ENCODE results near the gene UBL4B. TPM values are rescaled to one million over a fixed set of nuclear protein-coding genes. Genes with fewer than 3 reads are reported as not detected.

The UBL4B gene
- total and polyA plus RNA-seq, 9 donors, result 0.31 TPM; not detected in 8

DNA sequence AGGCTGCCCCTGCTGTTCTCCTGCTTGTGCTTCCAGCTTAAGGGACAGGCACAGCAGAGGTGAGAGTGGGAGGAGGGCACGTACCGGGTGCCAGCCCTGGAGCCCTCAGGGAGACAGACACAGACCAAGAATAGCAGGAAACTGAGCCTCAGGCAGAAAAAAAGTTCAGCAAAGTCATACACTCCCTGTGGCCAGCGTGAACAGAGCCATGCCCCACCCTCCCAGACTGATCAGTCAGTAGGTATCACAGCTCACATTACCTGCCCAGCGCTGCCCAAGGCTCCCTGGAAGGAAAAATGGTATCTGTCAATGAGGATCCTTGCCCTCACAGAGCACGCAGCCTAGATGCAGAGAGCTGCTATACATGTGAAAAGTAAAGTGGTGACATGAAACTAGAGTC lies 1.3 kb downstream of the UBL4B start:
- no peak overlapping the region for H3K4me3 ChIP-seq
- DNase-seq, result no peak
- no peak for TF ChIP-seq EP300 (IDR thresholded peaks at IDR 0.05)
- TF ChIP-seq POLR2A (IDR thresholded peaks at IDR 0.05), result no peak
- TF ChIP-seq, protein P1, sequence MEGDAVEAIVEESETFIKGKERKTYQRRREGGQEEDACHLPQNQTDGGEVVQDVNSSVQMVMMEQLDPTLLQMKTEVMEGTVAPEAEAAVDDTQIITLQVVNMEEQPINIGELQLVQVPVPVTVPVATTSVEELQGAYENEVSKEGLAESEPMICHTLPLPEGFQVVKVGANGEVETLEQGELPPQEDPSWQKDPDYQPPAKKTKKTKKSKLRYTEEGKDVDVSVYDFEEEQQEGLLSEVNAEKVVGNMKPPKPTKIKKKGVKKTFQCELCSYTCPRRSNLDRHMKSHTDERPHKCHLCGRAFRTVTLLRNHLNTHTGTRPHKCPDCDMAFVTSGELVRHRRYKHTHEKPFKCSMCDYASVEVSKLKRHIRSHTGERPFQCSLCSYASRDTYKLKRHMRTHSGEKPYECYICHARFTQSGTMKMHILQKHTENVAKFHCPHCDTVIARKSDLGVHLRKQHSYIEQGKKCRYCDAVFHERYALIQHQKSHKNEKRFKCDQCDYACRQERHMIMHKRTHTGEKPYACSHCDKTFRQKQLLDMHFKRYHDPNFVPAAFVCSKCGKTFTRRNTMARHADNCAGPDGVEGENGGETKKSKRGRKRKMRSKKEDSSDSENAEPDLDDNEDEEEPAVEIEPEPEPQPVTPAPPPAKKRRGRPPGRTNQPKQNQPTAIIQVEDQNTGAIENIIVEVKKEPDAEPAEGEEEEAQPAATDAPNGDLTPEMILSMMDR (IDR thresholded peaks at IDR 0.05), result no peak
- H3K27ac ChIP-seq, result no peak overlapping the region
- WGBS, 3 donors, result 80 to 84% (median 82%) methylated on average over 5 of the region's 5 CpGs
- H3K9me3 ChIP-seq, result no peaks in the 10 kb centered on the region
- no peaks in the 10 kb centered on the region for H3K36me3 ChIP-seq
- H3K27me3 ChIP-seq, result no peaks in the 10 kb centered on the region
- no peaks in the 10 kb centered on the region for H3K4me1 ChIP-seq (ENCODE audit: insufficient read depth)
- intact Hi-C loops (cut with DNase I), result no loop called here

DNA sequence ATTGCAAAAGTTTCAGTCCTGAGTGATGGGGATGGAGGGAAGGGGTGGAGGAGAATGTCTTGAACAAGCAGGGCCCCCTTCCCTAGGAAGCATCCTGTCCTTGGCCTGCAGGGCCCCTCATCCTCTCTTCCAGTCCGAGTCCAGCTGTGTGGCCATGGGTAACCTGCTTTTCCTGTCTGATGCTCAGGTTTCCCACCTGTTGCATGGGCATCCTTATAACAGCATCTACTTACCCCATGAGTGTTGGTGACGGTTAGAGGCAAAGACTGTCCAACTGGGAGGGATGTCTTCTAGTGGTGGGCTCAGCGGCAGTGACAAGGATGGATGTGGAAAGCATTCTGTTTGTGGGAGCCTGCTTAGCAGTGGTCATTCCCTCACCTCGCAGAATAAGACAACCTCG lies 1.9 kb downstream of the UBL4B start:
- intact Hi-C loops (cut with DNase I), result no loop called here
- Histone ChIP-seq H3K27ac (no peak overlapping the region), H3K27me3 (no peaks in the 10 kb centered on the region), H3K36me3 (no peaks in the 10 kb centered on the region), H3K4me3 (no peak overlapping the region), H3K4me1 (ENCODE audit: insufficient read depth) (no peaks in the 10 kb centered on the region), H3K9me3 (no peaks in the 10 kb centered on the region)
- TF ChIP-seq POLR2A (IDR thresholded peaks at IDR 0.05) (no peak), EP300 (IDR thresholded peaks at IDR 0.05) (no peak)
- TF ChIP-seq, protein P1 (IDR thresholded peaks at IDR 0.05), result no peak
- 81 to 87% (median 81%) methylated on average over 5 of the region's 5 CpGs for WGBS, 3 donors
- DNase-seq, result no peak

DNA sequence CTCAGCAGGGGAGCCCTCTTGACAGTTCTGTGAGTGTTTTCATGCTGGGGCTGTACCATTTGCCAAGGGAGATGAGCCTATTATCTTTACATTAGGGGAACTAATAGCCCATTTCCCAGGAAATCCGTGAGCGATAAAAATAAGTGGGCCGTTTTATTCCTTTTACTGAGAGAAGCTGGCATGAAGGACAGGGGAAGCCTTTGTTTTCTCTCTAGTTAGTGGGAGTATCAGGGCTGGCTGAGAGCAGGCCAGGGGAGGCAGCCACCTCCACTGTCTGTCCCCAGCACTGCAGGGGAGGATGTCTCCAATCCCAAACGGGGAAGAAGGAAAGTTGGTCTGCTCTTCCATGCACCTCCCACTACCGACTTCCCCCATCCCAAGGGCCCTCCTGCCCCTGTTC lies 2.5 kb downstream of the UBL4B start:
- no peak overlapping the region for H3K27ac ChIP-seq
- no peaks in the 10 kb centered on the region for H3K27me3 ChIP-seq
- no peak for DNase-seq
- no peak overlapping the region for H3K4me3 ChIP-seq
- TF ChIP-seq, protein P1 (IDR thresholded peaks at IDR 0.05), result no peak
- no peak for TF ChIP-seq EP300 (IDR thresholded peaks at IDR 0.05)
- no peak for TF ChIP-seq POLR2A (IDR thresholded peaks at IDR 0.05)
- H3K9me3 ChIP-seq, result no peaks in the 10 kb centered on the region
- intact Hi-C loops (cut with DNase I), result no loop called here
- 23 to 32% (median 29%) methylated on average over 5 of the region's 5 CpGs for WGBS, 3 donors
- no peaks in the 10 kb centered on the region for H3K36me3 ChIP-seq
- H3K4me1 ChIP-seq (ENCODE audit: insufficient read depth), result no peaks in the 10 kb centered on the region

DNA sequence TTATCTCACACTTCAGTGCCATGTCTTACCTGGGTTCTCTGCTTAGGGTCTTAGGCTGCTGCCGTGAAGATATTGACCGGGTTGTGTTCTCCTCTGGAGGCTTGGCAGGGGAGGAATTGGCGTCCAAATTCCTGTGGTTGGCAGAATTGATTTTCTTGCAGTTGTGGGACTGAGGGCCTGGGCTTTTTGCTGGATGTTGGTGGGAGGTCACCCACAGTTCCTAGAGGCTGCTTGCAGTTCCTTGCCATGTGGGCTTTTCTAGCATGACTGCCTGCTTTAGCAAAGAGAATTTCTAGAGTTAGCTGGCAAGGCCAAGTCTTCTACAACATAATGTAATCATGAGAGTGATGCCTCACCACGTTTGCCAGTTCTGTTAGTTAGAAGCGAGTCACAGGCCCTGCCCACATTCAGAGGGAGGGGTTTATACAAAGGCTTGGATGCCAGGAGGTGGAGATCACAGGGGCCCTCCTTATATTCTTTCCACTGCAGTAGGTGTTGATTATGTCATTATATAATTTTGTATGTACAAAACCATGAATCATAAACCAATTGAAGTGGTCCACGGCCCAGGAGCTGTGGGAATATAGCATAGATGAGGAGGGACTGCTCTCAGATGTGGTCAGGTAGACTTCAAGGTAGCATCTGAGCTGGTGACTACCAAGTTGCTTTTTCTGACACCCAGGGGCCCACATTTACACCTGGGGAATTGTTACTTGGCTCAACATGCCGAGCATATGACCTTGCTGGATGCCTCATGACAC lies 6.6 kb downstream of the UBL4B start:
- DNase-seq, result no peak
- H3K36me3 ChIP-seq, result no peaks in the 10 kb centered on the region
- intact Hi-C loops (cut with DNase I), result no loop called here
- no peaks in the 10 kb centered on the region for H3K27me3 ChIP-seq
- H3K27ac ChIP-seq, result no peak overlapping the region
- TF ChIP-seq EP300 (IDR thresholded peaks at IDR 0.05) (no peak), POLR2A (IDR thresholded peaks at IDR 0.05) (no peak)
- TF ChIP-seq, protein P1 (IDR thresholded peaks at IDR 0.05), result no peak
- no peaks in the 10 kb centered on the region for H3K4me1 ChIP-seq (ENCODE audit: insufficient read depth)
- H3K9me3 ChIP-seq, result no peaks in the 10 kb centered on the region
- WGBS, 3 donors, result 67 to 69% (median 69%) methylated on average over 7 of the region's 7 CpGs
- H3K4me3 ChIP-seq, result no peak overlapping the region

Data from ovary (tissue), 9 donors.